Measurements from ENCODE around the gene FGF21. TPM values are rescaled to one million over a fixed set of nuclear protein-coding genes. Genes with fewer than 3 reads are reported as not detected.
A peak's percentile ranks its signal among the peaks of the same experiment; 100 is the strongest.

FGF21 gene
- total and polyA plus RNA-seq, 2 donors (not counting 3 experiments of a cell fraction or from before 2014, with no cell fraction given), result not detected

DNA sequence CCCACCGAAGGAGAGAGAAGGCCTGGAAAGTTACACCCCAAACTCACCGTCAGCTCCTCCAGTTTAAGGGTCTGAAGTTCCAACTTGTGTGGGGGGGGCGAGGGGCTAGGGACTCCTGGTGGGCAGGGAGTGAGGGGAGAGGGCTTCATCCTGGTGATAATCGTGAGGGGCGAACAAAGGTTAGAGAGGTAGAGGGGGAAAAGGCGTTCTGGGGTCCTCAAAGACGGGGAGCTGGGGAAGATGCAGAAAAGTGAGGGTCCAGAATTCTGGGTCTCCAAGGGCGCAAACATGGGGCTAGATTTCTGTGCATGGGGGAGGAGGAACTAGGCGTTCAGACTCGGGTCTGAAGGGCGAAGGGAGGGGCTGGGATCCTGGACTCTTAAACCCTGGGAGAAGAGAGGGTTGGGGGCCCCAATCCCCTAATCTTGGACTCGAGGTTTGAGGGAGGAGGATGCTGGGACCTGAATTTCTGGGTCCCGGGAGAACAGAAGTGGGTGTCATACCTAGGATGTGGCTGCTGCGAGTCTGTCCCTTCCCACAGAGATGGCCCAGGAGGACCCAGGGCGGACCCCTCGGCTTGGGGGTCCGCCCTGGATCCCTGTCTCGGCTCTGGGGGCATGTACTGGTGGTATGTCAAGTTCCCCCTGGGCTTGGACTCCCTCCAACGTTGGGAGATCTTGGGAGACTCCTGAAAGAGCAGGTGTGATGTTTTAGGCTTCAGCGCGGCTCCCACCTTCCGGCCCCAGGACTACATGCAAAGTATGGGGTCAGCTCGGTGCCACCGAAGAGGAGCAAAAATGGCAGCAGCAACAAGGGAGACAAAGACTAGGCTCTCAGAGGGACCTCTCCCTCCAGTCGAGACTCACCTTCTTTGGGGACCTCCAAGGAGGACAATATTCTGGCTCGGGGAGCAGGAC is 40.3 kb upstream of the FGF21 start:
- dilution Hi-C loops (cut with MboI; ENCODE audit: extremely low pct_ligation_motif_present, low sequenced_read_pairs) (no loop called here), intact Hi-C loops (cut with micrococcal nuclease) (loop anchor here (1.0 kb wide), 4 partner anchors 10 to 69 kb away; partner anchors contain the start of genes CA11 and RASIP1)
- Histone ChIP-seq H3K27ac (ENCODE audit: insufficient read depth, low read depth, low read length) (peak overlapping the region; percentile 52), H3K9me3 (replicated peaks; ENCODE audit: control insufficient read depth, insufficient read depth, low read length) (no peaks in the 10 kb centered on the region), H3K4me3 (replicated peaks in 1 of 3; ENCODE audit: insufficient read depth in 1 of 3, low read depth in 1 of 3, low read length in 3 of 3) (peak overlapping the region; percentile 31 to 43 (median 41)), H3K27me3 (ENCODE audit: control insufficient read depth in 2 of 2, insufficient read depth in 2 of 2, low read length in 2 of 2) (no peaks in the 10 kb centered on the region), H3K9ac (replicated peaks; ENCODE audit: extremely low read depth, insufficient read depth, low read length) (peak overlapping the region; percentile 76), H3K4me2 (ENCODE audit: insufficient read depth, low read length) (peak overlapping the region; percentile 72), H3K36me3 (ENCODE audit: control insufficient read depth in 2 of 2, extremely low read depth in 1 of 2, insufficient read depth in 2 of 2, low read length in 2 of 2) (no peaks in the 10 kb centered on the region), H3K9me1 (replicated peaks; ENCODE audit: control insufficient read depth, extremely low read depth, insufficient read depth, low read length) (no peaks in the 10 kb centered on the region), H4K20me1 (replicated peaks; ENCODE audit: control insufficient read depth, extremely low read depth, insufficient read depth, low read length) (no peaks in the 10 kb centered on the region), H3K79me2 (ENCODE audit: control insufficient read depth, insufficient read depth, low read length) (no peaks in the 10 kb centered on the region), H2AFZ (ENCODE audit: low read depth, low read length) (peak overlapping the region; percentile 69), H3K4me1 (ENCODE audit: control insufficient read depth, extremely low read depth, insufficient read depth, low read length) (peaks cover 15% of the 10 kb centered on the region)
- BruUV-seq (replicated peaks), result no TSS peak
- DNase-seq (ENCODE audit: low read depth, low spot score) (peak; percentile 22), FAIRE-seq (no peak)
- ChIA-PET POLR2A (no interaction called here), CTCF (interaction anchor here (1.0 to 3.9 kb wide), 6 partner anchors 10 to 69 kb away, joined by 5 to 29 read pairs (median 16); partner anchors contain the start of gene CA11)
- TF ChIP-seq POLR2A (IDR thresholded peaks at IDR 0.05; ENCODE audit: low read depth, low read length), result no peak
- TF ChIP-seq MYC (IDR thresholded peaks at IDR 0.05; ENCODE audit: low read depth, low read length), result no peak
- TF ChIP-seq, protein P1, sequence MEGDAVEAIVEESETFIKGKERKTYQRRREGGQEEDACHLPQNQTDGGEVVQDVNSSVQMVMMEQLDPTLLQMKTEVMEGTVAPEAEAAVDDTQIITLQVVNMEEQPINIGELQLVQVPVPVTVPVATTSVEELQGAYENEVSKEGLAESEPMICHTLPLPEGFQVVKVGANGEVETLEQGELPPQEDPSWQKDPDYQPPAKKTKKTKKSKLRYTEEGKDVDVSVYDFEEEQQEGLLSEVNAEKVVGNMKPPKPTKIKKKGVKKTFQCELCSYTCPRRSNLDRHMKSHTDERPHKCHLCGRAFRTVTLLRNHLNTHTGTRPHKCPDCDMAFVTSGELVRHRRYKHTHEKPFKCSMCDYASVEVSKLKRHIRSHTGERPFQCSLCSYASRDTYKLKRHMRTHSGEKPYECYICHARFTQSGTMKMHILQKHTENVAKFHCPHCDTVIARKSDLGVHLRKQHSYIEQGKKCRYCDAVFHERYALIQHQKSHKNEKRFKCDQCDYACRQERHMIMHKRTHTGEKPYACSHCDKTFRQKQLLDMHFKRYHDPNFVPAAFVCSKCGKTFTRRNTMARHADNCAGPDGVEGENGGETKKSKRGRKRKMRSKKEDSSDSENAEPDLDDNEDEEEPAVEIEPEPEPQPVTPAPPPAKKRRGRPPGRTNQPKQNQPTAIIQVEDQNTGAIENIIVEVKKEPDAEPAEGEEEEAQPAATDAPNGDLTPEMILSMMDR (IDR thresholded peaks at IDR 0.05; ENCODE audit: extremely low read depth in 1 of 2, insufficient read depth in 1 of 2, low read depth in 1 of 2, low read length in 2 of 2), result no peak
- TF ChIP-seq, protein P2, sequence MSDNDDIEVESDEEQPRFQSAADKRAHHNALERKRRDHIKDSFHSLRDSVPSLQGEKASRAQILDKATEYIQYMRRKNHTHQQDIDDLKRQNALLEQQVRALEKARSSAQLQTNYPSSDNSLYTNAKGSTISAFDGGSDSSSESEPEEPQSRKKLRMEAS (IDR thresholded peaks at IDR 0.05; ENCODE audit: insufficient read depth, insufficient read length), result no peak
- TF ChIP-seq GATA2 (IDR thresholded peaks at IDR 0.05; ENCODE audit: insufficient read depth, insufficient read length, low read depth, low read length), result no peak
- no peak for TF ChIP-seq EZH2 (IDR thresholded peaks at IDR 0.05; ENCODE audit: borderline replicate concordance, low read depth, low read length, severe bottlenecking)
- no peak for TF ChIP-seq JUN (IDR thresholded peaks at IDR 0.05; ENCODE audit: borderline replicate concordance, insufficient read depth, insufficient read length, low read depth)
- no peak for TF ChIP-seq FOS (IDR thresholded peaks at IDR 0.05; ENCODE audit: borderline replicate concordance, insufficient read depth, low read length)
- no peak for TF ChIP-seq POLR2AphosphoS5 (IDR thresholded peaks at IDR 0.05; ENCODE audit: insufficient read depth, low read depth, low read length)
